Heart right ventricle (tissue), 16 donors: ENCODE results near the gene YPEL4. TPM values are rescaled to one million over a fixed set of nuclear protein-coding genes. Genes with fewer than 3 reads are reported as not detected.
A peak's percentile ranks its signal among the peaks of the same experiment; 100 is the strongest.

ENCODE experiments used
- ATAC-seq, 8 donors: fragments of 200-7000 bp; cut with Tn5 transposase; one replicate each; pipeline ENCODE4 v1.9.1; 2020; ENCODE audit warnings: mild to moderate bottlenecking in 8 of 8, moderate library complexity in 8 of 8, moderate number of reproducible peaks in 1 of 8
- DNase-seq, 2 donors: peaks; one replicate each; pipeline ENCODE4 v3.0.0-alpha.2; 2020
- H3K27ac ChIP-seq, 10 donors: fragments of 200-600 bp; sonication (generic) in 2 of 10; one replicate each; pipeline versions ENCODE4 v1.5.0 to v1.8.0; 2020 to 2022; ENCODE audit warnings: mild to moderate bottlenecking in 3 of 10
- H3K27me3 ChIP-seq, 7 donors: fragments of 200-600 bp; one replicate each; pipeline ENCODE4 v1.8.0; 2021 to 2022; ENCODE audit warnings: mild to moderate bottlenecking in 2 of 7
- H3K36me3 ChIP-seq, 9 donors: fragments of 200-600 bp; sonication (generic) in 1 of 9; one replicate each; pipeline versions ENCODE4 v1.5.0 to v1.8.0; 2020 to 2022; ENCODE audit warnings: mild to moderate bottlenecking in 2 of 9
- H3K4me1 ChIP-seq, 9 donors: fragments of 200-600 bp; sonication (generic) in 1 of 9; one replicate each; pipeline versions ENCODE4 v1.5.0 to v1.8.0; 2020 to 2022; ENCODE audit warnings: mild to moderate bottlenecking in 4 of 9
- H3K4me3 ChIP-seq, 10 donors: fragments of 200-600 bp; sonication (generic) in 2 of 10; one replicate each; pipeline versions ENCODE4 v1.5.0 to v1.8.0; 2020 to 2022; ENCODE audit warnings: mild to moderate bottlenecking in 7 of 10, moderate library complexity in 2 of 10
- H3K9me3 ChIP-seq, 11 donors: fragments of 200-600 bp in 10 of 11; sonication (generic) in 2 of 11; one replicate each; pipeline versions ENCODE4 v1.5.0 to v1.8.0; 2013 to 2022; ENCODE audit warnings: mild to moderate bottlenecking in 2 of 11, control low read depth in 1 of 11, moderate library complexity in 1 of 11
- WGBS, 2 donors: extraction: QIAGEN DNeasy Blood & Tissue Kit; methylation state at CpG; one replicate each; pipeline ENCODE4 v1.1.7; 2013; ENCODE audit warnings: inconsistent platforms in 1 of 2; 5-methylcytosine and 5-hydroxymethylcytosine counted together
- intact Hi-C, 10 donors: fragments of 100-400 bp; cut with DNase I; formaldehyde crosslinking; loops; one replicate each; pipeline versions ENCODE4 v1.11.1 to v1.14.2; 2022
- polyA plus RNA-seq, 2 donors: library from polyadenylated mRNA; stranded (reverse); fragments of 200-250 nt; gene quantifications; one replicate each; pipeline ENCODE4 v1.2.3, GENCODE V29; 2013
- total RNA-seq, 10 donors: library from RNA; stranded (reverse); fragmentation: NEBNext Ultra II Directional in 3 of 10; extraction: Animal tissue kit (Norgen Biotek cat#: 25700) in 3 of 10; gene quantifications; one replicate each; pipeline versions ENCODE4 v1.2.1 to v1.2.4, GENCODE V29; 2021 to 2023
- TF ChIP-seq, protein P1 (sequence below), 9 donors: fragments of 200-600 bp; sonication (generic) in 2 of 9; IDR thresholded peaks; one replicate each; pipeline versions ENCODE4 v1.5.0 to v1.8.0; 2021 to 2022; ENCODE audit warnings: antibody characterized with exemption in 9 of 9, mild to moderate bottlenecking in 5 of 9, moderate library complexity in 1 of 9
- donor health status: Arrhythmogenic right ventricular cardiomyopathy.
- donor health status: ischemic (EF 13 %, LVEDD 7.1; RV severe dilation, severe dysfunction).
- donor health status: healthy with polysubstance abuse.
- donor health status: DM: no; HTN: yes; CAD: no.
- donor health status: DM: no; HTN: no; CAD: no.
- donor health status: ischemic (EF 25% LVEDD 6.9; RV normal size, moderate dysfunction).
- donor health status: ischemic (EF 25% LVEDD 5.7; RV mildly dilated, moderate dysfunction).
- donor health status: healthy.
- donor health status: DM: yes; HTN: yes; CAD: no.
- donor health status: Ischemic cardiomyopathy.
- donor health status: ischemic (EF 35%, LVEDD 5.7; RV mildly dilated, moderate dysfunction).
- donor health status: nonischemic (EF 11% LVEDD 7.7; RV severe dilation, severe dysfunction).
- donor health status: DM: yes; HTN: yes; CAD: no.
- donor health status: PGD.
- donor health status: ischemic (EF 29% LVEDD 5.4; RV normal size, mild dysfunction).
- donor health status: nonischemic (EF 23%, LVEDD 6.1; RV moderate dilation, normal function).

YPEL4 gene
- total and polyA plus RNA-seq, 12 donors: 0.17 to 3.4 (median 0.55) TPM; not detected in 1

DNA sequence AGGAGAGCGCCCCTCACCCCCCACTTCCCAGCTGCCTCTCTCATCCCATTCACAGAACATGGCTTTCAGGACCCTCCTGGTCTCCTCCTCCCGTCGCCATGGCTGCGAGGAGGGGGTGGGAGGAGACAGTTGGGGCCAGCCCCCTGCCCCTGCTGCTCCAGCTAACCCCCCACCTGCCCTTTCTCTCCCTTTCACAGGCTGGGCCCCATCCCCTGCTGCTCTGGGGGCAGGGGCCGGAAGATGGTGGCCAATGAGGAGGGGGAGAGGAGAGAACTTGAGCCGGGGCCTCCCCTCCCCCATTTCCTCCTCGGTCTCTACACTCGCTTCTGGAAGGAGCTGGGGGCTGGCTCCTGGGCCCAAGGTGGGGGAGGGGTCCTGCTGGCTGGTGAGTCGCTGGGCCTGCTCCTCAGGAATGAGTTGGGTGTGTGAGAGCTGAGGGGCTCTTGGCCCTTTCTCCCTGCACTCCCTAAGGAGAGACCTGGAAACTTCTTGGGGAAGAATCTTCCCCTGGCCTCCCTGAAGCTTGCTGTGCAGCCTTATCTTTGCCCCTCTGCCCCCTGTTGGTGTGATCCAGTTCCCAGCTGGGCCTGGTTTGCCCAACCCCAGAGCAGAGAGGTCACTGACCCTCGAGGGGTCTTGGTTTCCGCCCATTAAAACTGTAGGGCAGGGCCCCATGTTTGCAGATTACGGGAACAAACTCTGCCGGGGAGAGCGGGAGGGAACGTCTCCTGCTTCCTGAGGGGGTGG is 10.2 kb downstream of the YPEL4 start:
- intact Hi-C loops: loop anchor here (2.0 to 10.0 kb wide), 11 partner anchors 69 to 875 kb away; partner anchors contain the start of gene UBE2L6 (in 3 of the 10)
- TF ChIP-seq, protein P1, sequence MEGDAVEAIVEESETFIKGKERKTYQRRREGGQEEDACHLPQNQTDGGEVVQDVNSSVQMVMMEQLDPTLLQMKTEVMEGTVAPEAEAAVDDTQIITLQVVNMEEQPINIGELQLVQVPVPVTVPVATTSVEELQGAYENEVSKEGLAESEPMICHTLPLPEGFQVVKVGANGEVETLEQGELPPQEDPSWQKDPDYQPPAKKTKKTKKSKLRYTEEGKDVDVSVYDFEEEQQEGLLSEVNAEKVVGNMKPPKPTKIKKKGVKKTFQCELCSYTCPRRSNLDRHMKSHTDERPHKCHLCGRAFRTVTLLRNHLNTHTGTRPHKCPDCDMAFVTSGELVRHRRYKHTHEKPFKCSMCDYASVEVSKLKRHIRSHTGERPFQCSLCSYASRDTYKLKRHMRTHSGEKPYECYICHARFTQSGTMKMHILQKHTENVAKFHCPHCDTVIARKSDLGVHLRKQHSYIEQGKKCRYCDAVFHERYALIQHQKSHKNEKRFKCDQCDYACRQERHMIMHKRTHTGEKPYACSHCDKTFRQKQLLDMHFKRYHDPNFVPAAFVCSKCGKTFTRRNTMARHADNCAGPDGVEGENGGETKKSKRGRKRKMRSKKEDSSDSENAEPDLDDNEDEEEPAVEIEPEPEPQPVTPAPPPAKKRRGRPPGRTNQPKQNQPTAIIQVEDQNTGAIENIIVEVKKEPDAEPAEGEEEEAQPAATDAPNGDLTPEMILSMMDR (IDR thresholded peaks at IDR 0.05): no peak
- peak overlapping the region in 9 of 10 donors; percentile 82 to 97 (median 92) for H3K4me3 ChIP-seq
- no peaks in the 10 kb centered on the region for H3K36me3 ChIP-seq
- H3K4me1 ChIP-seq: peaks cover 8 to 46% (median 33%) of the 10 kb centered on the region in 9 donors
- WGBS, 2 donors: 17 to 21% methylated on average over 15 of the region's 15 CpGs
- H3K9me3 ChIP-seq: no peaks in the 10 kb centered on the region
- ATAC-seq: no peak
- H3K27ac ChIP-seq: peak overlapping the region in 2 of 10 donors; percentile 32 to 43
- no peak for DNase-seq
- H3K27me3 ChIP-seq: peaks cover 0 to 33% (median 0%) of the 10 kb centered on the region in 7 donors

GRCh38 chr11:57638811-57639320 is 10.8 kb downstream of the YPEL4 start:
- WGBS, 2 donors: 1% methylated on average over 19 of the region's 19 CpGs
- intact Hi-C loops: loop anchor here in 1 of 10 donors (2.0 kb wide), 1 partner anchor 70 kb away; no protein-coding TSS in a partner anchor
- peaks cover 8 to 40% (median 26%) of the 10 kb centered on the region in 9 donors for H3K4me1 ChIP-seq
- no peaks in the 10 kb centered on the region for H3K9me3 ChIP-seq
- no peaks in the 10 kb centered on the region for H3K36me3 ChIP-seq
- peak overlapping the region in 8 of 10 donors; percentile 80 to 91 (median 88) for H3K27ac ChIP-seq
- ATAC-seq (peak in 3 of 8 donors; percentile 31 to 33 (median 32)), DNase-seq (no peak)
- peak overlapping the region; percentile 82 to 97 (median 93) for H3K4me3 ChIP-seq
- TF ChIP-seq, protein P1 (IDR thresholded peaks at IDR 0.05): no peak
- H3K27me3 ChIP-seq: peaks cover 0 to 30% (median 0%) of the 10 kb centered on the region in 7 donors

- peak; percentile 89 to 95 (median 92) for ATAC-seq
- 0 to 1% methylated on average over 47 of the region's 47 CpGs for WGBS, 2 donors
- H3K27ac ChIP-seq: peak overlapping the region; percentile 66 to 91 (median 86)
- H3K36me3 ChIP-seq: no peaks in the 10 kb centered on the region
- H3K27me3 ChIP-seq: peaks cover 0 to 30% (median 0%) of the 10 kb centered on the region in 7 donors
- TF ChIP-seq, protein P1 (IDR thresholded peaks at IDR 0.05): no peak
- intact Hi-C loops: loop anchor here in 1 of 10 donors (2.0 kb wide), 1 partner anchor 69 kb away; no protein-coding TSS in a partner anchor
- peak overlapping the region; percentile 82 to 97 (median 93) for H3K4me3 ChIP-seq
- DNase-seq: peak; percentile 54 to 87
- H3K9me3 ChIP-seq: no peaks in the 10 kb centered on the region
- peaks cover 8 to 38% (median 26%) of the 10 kb centered on the region in 9 donors for H3K4me1 ChIP-seq
These were observed 11.5 kb downstream of the YPEL4 start for GRCh38 chr11:57638005-57638781.

DNA sequence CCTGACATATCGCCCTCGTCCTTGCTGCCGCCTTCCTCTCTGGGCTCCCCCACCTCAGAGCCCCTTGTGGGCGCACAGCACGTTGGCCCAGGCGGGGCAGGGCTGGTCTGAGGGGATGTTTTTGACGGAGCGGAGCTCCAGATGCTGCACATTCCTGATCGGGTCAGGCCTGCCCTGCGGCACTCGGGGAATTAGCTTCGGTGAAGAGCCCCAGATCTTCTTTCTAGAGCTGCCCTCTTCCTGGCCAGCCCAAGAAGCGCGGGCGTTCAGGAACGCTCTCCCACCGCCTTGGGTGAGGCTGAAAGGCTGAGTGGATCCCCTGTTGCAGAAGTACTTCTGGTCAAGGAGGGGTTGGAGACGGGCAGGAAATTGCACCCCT is 12.1 kb downstream of the YPEL4 start:
- TF ChIP-seq, protein P1 (IDR thresholded peaks at IDR 0.05): no peak
- intact Hi-C loops: loop anchor here in 1 of 10 donors (2.0 kb wide), 1 partner anchor 69 kb away; no protein-coding TSS in a partner anchor
- DNase-seq (no peak), ATAC-seq (peak in 7 of 8 donors; percentile 3 to 29 (median 21))
- Histone ChIP-seq H3K9me3 (no peaks in the 10 kb centered on the region), H3K27ac (peak overlapping the region in 6 of 10 donors; percentile 80 to 91 (median 88)), H3K4me1 (peaks cover 8 to 38% (median 26%) of the 10 kb centered on the region in 9 donors), H3K27me3 (peaks cover 0 to 30% (median 0%) of the 10 kb centered on the region in 7 donors), H3K36me3 (no peaks in the 10 kb centered on the region), H3K4me3 (peak overlapping the region; percentile 82 to 97 (median 93))
- 10 to 17% methylated on average over 18 of the region's 18 CpGs for WGBS, 2 donors
